GM11168 (cell line): ENCODE measurements around the gene TMEM234.

Source experiments
- in situ Hi-C: fragments of 300-500 bp; cut with MboI; formaldehyde crosslinking; loops from one replicate; pipeline ENCODE4 v1.12.0; 2022; ENCODE audit warnings: low sequenced_read_pairs; ENCODE audit not compliant: unreplicated experiment

Gene TMEM234

GRCh38 chr1:32201011-32201855 is 20.9 kb downstream of the TMEM234 start:
- in situ Hi-C loops, result no loop called here

- in situ Hi-C loops, result no loop called here
Measured at GRCh38 chr1:32200226-32201010, 21.7 kb downstream of the TMEM234 start, which contains the start of gene CCDC28B. TSS of gene CCDC28B (plus strand) at chr1:32200595. CDS start at chr1:32201936, 1,341 bp downstream.

GRCh38 chr1:32199717-32200072 is 22.5 kb downstream of the TMEM234 start:
- in situ Hi-C loops, result no loop called here

- in situ Hi-C loops, result no loop called here
Measured at GRCh38 chr1:32199043-32199716, 23.0 kb downstream of the TMEM234 start.

- in situ Hi-C loops, result no loop called here
Measured at GRCh38 chr1:32198237-32199042, 23.7 kb downstream of the TMEM234 start.

- in situ Hi-C loops, result no loop called here
Measured at GRCh38 chr1:32197837-32198236, 24.3 kb downstream of the TMEM234 start.

- in situ Hi-C loops, result no loop called here
Measured at GRCh38 chr1:32197074-32197473, 25.1 kb downstream of the TMEM234 start.

- in situ Hi-C loops, result no loop called here
Measured at GRCh38 chr1:32195972-32196823, 26.0 kb downstream of the TMEM234 start.

- in situ Hi-C loops, result no loop called here
Measured at GRCh38 chr1:32195531-32195930, 26.6 kb downstream of the TMEM234 start.

GRCh38 chr1:32194984-32195383 is 27.2 kb downstream of the TMEM234 start:
- in situ Hi-C loops, result no loop called here

- in situ Hi-C loops, result no loop called here
Measured at GRCh38 chr1:32192220-32192948, 29.8 kb downstream of the TMEM234 start.

GRCh38 chr1:32187850-32188249 is 34.3 kb downstream of the TMEM234 start:
- in situ Hi-C loops, result no loop called here

GRCh38 chr1:32186491-32186890 is 35.7 kb downstream of the TMEM234 start:
- in situ Hi-C loops, result no loop called here

GRCh38 chr1:32186077-32186476 is 36.1 kb downstream of the TMEM234 start:
- in situ Hi-C loops, result no loop called here

- in situ Hi-C loops, result no loop called here
Measured at GRCh38 chr1:32184650-32185049, 37.5 kb downstream of the TMEM234 start.

GRCh38 chr1:32182060-32182459 is 40.1 kb downstream of the TMEM234 start:
- in situ Hi-C loops, result no loop called here

- in situ Hi-C loops, result no loop called here
Measured at GRCh38 chr1:32181563-32181962, 40.6 kb downstream of the TMEM234 start.

GRCh38 chr1:32181065-32181464 is 41.1 kb downstream of the TMEM234 start:
- in situ Hi-C loops, result no loop called here
